GM19025 (cell line): ENCODE results near the gene VWA2.

Experiments
- ATAC-seq: cut with Tn5 transposase; IDR thresholded peaks from one replicate; pipeline ENCODE4 v1.9.1; 2021; ENCODE audit warnings: mild to moderate bottlenecking, low read depth, moderate library complexity; ENCODE audit not compliant: unreplicated experiment

Gene VWA2

DNA sequence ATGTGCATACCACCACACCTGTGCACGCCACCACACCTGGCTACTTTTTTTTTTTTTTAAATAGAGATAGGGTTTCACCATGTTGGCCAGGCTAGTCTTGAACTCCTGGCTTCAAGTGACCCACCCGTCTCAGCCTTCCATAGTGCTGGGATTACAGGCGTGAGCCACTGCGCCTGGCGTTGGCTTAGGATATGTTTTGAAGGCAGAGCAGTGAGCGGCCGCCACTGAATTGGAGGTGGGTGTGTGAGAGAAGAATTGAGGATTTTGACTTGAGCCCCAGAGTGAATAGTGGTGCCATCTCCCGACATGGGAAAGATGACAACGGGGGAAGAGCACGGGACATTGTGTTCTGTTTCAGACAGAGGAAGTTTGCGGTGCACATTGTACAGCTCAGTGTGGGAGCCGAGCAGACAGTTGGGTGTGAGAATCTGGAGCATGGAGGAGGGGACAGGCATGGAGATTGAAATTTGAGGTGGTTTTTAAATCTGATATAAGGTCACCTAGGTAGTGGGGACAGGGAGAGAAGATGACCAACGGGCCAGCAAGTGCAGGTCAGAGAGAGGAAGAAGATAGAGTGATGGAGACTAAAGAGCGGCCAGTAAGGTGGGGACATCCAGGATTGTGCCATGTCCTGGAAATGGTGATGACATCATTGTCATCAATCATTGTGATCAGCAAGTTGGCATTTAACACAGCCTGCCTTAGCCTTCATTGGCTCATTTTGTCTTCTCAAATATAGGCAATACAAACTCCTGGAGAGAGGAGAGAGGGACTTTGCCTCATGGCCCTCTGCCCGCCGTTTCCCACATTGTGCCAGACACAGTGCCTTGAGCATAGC, 35.8 kb downstream of the VWA2 start:
- ATAC-seq = no peak

DNA sequence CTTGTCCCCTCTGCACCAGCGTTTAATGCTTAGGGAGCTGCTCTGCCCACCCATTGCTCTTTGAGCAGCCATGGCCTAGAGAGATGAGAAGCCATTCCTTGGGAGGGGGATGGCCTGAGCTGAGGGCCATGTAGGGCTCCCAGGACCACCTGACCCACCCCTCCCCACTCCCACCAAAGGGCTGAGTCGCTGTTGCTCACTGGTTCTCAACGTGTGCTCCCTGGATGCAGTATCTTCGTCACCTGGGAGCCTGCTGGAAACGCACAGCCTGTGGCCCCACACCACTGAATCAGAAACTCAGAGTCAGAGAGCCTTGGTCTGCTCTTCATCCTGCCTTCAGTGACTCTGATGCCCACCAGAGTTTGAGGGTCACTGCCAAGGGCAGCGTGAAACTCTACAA, 37.0 kb downstream of the VWA2 start:
- ATAC-seq = no peak

DNA sequence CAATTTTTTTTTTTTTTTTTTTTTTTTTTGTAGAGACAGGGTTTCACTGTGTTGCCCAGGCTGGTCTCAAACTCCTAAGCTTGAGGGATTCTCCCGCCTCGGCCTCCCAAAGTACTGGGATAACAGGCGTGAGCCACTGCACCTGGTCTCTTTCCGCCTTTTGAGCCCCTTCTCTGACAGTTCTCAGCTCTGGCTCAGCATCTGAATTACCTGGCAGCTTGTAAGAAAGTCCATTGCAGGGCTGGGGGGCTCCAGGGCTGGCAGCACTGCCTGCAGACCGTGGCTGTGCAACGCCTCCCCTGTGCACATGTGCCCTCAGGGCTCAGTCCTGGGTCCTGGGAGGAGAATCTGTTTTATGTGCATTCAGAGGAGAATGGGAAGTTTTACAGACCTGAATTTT, 37.6 kb downstream of the VWA2 start:
- ATAC-seq = no peak

- no peak for ATAC-seq
These were observed 39.3 kb downstream of the VWA2 start for GRCh38 chr10:114278140-114278883.

- no peak for ATAC-seq
These were observed 39.8 kb downstream of the VWA2 start for GRCh38 chr10:114278884-114279191.

GRCh38 chr10:114279289-114279688, 40.2 kb downstream of the VWA2 start:
- no peak for ATAC-seq

GRCh38 chr10:114279901-114280644, 41.0 kb downstream of the VWA2 start:
- no peak for ATAC-seq

- ATAC-seq = no peak
These were observed 42.0 kb downstream of the VWA2 start for GRCh38 chr10:114281006-114281405.

GRCh38 chr10:114281461-114281860, 42.4 kb downstream of the VWA2 start:
- ATAC-seq = no peak

- no peak for ATAC-seq
These were observed 43.5 kb downstream of the VWA2 start for GRCh38 chr10:114282526-114282925.

DNA sequence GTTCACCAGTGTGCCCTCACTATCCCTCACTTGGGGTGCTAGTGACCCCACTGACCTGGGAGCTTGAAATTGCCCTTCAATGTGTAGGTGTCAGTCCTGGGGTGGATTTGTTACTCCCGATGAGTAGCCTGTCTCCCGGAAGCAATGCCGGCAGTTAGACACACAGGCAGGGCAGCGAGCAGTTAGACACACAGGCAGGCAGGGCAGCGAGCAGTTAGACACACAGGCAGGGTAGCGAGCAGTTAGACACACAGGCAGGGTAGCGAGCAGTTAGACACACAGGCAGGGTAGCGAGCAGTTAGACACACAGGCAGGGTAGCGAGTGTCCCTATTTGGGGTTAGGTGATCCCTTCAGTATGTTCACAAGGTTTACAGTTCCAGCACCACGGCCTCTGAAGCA, 44.0 kb downstream of the VWA2 start:
- ATAC-seq = no peak

DNA sequence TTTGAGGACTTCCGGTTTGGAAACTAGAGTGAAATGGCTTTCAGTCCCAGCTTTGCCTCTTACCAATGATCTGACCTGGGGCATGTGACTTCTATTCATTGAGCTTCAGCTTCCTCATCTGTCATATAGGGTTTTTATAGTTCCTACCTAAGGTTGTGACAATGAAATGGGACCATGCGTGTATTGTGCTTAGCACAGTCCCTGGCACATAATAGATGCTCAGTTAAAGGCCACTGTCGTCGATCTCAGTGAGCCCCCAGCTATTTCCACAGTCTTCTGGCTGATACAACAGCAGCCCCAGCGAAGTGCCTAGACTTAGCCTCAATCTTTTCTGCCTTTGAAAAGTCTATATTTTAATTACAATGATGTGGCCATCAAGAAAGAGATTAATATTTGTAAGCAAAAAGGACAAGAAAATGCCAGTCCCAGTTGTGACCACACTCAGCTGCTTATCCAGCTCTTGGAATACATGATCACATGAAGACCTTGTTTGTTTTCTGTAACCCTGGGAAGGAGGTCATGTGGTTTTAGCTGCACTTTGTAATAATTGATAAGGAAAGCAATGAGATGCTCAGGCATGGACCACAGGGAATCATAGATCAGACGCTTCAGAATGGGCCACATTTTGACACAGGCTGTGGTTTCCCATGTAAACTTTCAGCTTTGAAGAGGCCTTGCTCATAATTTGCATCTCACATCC, 44.6 kb downstream of the VWA2 start:
- no peak for ATAC-seq

DNA sequence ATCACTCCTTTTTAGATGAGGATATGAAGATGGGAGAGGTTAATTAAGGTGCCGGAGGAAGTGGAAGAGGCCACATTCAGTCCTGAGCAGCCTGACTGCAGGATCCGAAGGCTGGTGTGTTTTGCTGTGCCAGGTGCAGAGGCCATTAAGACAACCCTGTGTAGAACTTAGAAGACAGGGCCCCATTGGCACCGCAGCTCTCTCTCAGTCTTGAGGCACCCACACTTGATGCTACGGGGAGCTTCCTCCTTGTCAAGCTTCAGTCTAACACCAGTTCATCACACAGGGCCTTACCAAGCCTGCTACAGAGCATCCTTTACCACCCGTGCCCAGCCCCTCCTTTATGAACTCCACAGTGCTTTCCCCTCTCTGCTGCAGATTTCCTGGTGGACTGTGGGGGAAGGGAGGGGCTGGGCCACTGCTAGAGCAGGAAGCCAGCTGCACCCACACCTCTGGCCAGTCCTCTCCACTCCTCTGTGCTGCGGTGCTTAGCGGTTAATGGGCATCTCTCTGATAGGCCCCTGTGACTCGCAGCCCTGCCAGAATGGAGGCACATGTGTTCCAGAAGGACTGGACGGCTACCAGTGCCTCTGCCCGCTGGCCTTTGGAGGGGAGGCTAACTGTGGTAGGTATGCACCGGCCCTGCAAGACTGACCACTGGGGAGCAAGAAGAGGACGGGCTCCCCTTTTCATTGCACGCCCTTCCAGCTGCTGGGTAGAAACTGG, 45.5 kb downstream of the VWA2 start:
- no peak for ATAC-seq

- ATAC-seq = no peak
These were observed 46.9 kb downstream of the VWA2 start for GRCh38 chr10:114285961-114286441.

- no peak for ATAC-seq
These were observed 47.9 kb downstream of the VWA2 start for GRCh38 chr10:114286921-114287320.

GRCh38 chr10:114288424-114289095, 49.5 kb downstream of the VWA2 start:
- no peak for ATAC-seq

DNA sequence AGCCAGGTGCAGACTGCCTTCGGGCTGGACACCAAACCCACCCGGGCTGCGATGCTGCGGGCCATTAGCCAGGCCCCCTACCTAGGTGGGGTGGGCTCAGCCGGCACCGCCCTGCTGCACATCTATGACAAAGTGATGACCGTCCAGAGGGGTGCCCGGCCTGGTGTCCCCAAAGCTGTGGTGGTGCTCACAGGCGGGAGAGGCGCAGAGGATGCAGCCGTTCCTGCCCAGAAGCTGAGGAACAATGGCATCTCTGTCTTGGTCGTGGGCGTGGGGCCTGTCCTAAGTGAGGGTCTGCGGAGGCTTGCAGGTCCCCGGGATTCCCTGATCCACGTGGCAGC, 50.0 kb downstream of the VWA2 start:
- ATAC-seq = no peak

- ATAC-seq = no peak
These were observed 51.0 kb downstream of the VWA2 start for GRCh38 chr10:114290038-114290437.

GRCh38 chr10:114291076-114291475, 52.0 kb downstream of the VWA2 start:
- ATAC-seq = no peak

GRCh38 chr10:114291516-114291915, 52.5 kb downstream of the VWA2 start:
- no peak for ATAC-seq
